Breast epithelium (tissue), 3 donors: ENCODE results near the gene OASL.

Source experiments
- POLR2A ChIP-seq: fragments of 450-650 bp; IDR thresholded peaks from one replicate; pipeline ENCODE4 v1.6.1; 2016; ENCODE audit warnings: antibody characterized with exemption, mild to moderate bottlenecking, moderate library complexity
- POLR2AphosphoS5 ChIP-seq, 3 donors: sonication (generic); formaldehyde crosslinking; IDR thresholded peaks; one replicate each; pipeline ENCODE4 v1.6.1; 2017; ENCODE audit warnings: antibody characterized with exemption in 3 of 3
- TF ChIP-seq, protein P1 (sequence below), 3 donors: fragments of 450-650 bp; IDR thresholded peaks; one replicate each; pipeline ENCODE4 v1.5.1; 2016 to 2017; ENCODE audit warnings: antibody characterized with exemption in 3 of 3, mild to moderate bottlenecking in 3 of 3, moderate library complexity in 3 of 3

DNA sequence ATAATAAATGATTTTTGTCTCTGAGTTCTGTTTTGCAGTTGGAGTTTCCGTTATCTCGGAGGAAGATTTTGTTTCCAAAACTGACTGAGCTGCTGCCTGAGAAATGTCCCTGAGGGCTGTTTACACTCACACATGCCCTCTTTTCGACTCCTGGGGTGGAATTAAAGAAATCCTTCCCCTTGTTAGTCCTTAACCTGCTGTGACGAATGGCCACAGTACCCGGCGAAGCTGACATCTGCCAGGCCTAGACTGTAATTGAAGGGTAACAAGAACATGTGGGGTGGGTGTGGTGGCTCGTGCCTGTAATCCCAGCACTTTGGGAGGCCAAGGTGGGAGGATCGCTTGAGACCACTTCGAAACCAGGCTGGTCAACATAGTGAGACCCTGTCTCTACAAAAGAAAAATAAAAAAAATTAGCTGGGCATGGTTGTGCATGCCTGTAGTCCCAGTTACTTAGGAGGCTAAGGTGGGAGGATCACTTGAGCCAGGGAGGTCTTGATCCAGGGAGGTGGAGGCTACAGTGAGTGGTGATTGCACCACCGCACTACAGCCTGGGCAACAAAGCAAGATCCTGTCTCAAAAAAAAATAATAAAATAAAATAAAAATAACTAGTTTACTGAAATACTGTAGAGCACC, 8.4 kb downstream of the OASL start:
- TF ChIP-seq, protein P1, sequence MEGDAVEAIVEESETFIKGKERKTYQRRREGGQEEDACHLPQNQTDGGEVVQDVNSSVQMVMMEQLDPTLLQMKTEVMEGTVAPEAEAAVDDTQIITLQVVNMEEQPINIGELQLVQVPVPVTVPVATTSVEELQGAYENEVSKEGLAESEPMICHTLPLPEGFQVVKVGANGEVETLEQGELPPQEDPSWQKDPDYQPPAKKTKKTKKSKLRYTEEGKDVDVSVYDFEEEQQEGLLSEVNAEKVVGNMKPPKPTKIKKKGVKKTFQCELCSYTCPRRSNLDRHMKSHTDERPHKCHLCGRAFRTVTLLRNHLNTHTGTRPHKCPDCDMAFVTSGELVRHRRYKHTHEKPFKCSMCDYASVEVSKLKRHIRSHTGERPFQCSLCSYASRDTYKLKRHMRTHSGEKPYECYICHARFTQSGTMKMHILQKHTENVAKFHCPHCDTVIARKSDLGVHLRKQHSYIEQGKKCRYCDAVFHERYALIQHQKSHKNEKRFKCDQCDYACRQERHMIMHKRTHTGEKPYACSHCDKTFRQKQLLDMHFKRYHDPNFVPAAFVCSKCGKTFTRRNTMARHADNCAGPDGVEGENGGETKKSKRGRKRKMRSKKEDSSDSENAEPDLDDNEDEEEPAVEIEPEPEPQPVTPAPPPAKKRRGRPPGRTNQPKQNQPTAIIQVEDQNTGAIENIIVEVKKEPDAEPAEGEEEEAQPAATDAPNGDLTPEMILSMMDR (IDR thresholded peaks at IDR 0.05), result no peak
- TF ChIP-seq POLR2AphosphoS5 (IDR thresholded peaks at IDR 0.05), result no peak
- TF ChIP-seq POLR2A, result no peak
